ENCODE measurements around the gene RNF114.

GRCh38 chr20:50001784-50002311 is 65.7 kb downstream of the RNF114 start:
- no peak for TF ChIP-seq CTCF (conservative IDR thresholded peaks at IDR 0.05)
- no peak for TF ChIP-seq ZFX (IDR thresholded peaks at IDR 0.05)

All from C4-2B (cell line).